SK-N-SH (cell line): ENCODE data around the gene FAM221B. TPM values are rescaled to one million over a fixed set of nuclear protein-coding genes. Genes with fewer than 3 reads are reported as not detected.

ENCODE experiments used
- CTCF ChIA-PET: fragments of 300-600, 350-600 bp; formaldehyde crosslinking; extraction: SDS; loops from one replicate; lab custom pipeline; 2021; lab: Yijun Ruan, JAX
- POLR2A ChIA-PET: fragments of 350-600 bp; sonication (Branson Sonifier 250); formaldehyde crosslinking; extraction: SDS; loops from one replicate; lab custom pipeline; 2020; ENCODE audit warnings: antibody characterized with exemption, inconsistent platforms; lab: Yijun Ruan, JAX
- DNase-seq: peaks from one replicate; pipeline ENCODE4 v3.0.0; 2012
- H2AFZ ChIP-seq: fragments of 200-600 bp; sonication (generic); 2 replicates; pipeline ENCODE4 v1.8.1; 2016; ENCODE audit warnings: antibody characterized with exemption, mild to moderate bottlenecking, low read depth
- H3F3A ChIP-seq: fragments of 200-600 bp; sonication (generic); replicated peaks from 2 replicates; pipeline ENCODE3; 2016; ENCODE audit warnings: antibody characterized with exemption, mild to moderate bottlenecking; ENCODE audit not compliant: insufficient read depth
- H3K27ac ChIP-seq, 2 experiments: fragments of 200-500 bp in 1 of 2; fragments of 200-600 bp in 1 of 2; sonication (Bioruptor generic) in 1 of 2; sonication (generic), shearing (Covaris generic) in 1 of 2; 2 replicates each; pipeline versions ENCODE4 v1.5.1 to v1.6.1; 2014 to 2016; ENCODE audit warnings: low read depth in 2 of 2, inconsistent platforms in 1 of 2, low read length in 1 of 2, mild to moderate bottlenecking in 1 of 2, mixed read lengths in 1 of 2
- H3K27me3 ChIP-seq: fragments of 200-600 bp; sonication (generic), shearing (Covaris generic); 2 replicates; pipeline ENCODE4 v1.6.1; 2016; ENCODE audit warnings: mixed run types; ENCODE audit not compliant: insufficient read depth
- H3K36me3 ChIP-seq, 2 experiments: fragments of 200-500 bp in 1 of 2; fragments of 200-600 bp in 1 of 2; sonication (Bioruptor generic) in 1 of 2; sonication (generic) in 1 of 2; replicated peaks in 1 of 2; 2 replicates each; pipeline versions ENCODE3 to v1.5.1; 2014 to 2016; ENCODE audit warnings: low read length in 1 of 2, mild to moderate bottlenecking in 1 of 2; ENCODE audit not compliant: insufficient read depth in 2 of 2, control insufficient read depth in 1 of 2
- H3K4me1 ChIP-seq, 2 experiments: fragments of 200-500 bp in 1 of 2; fragments of 200-600 bp in 1 of 2; sonication (Bioruptor generic) in 1 of 2; sonication (generic), shearing (Covaris generic) in 1 of 2; 2 replicates each; pipeline versions ENCODE4 v1.5.1 to v1.6.1; 2014 to 2016; ENCODE audit warnings: low read depth in 1 of 2, low read length in 1 of 2, mixed run types in 1 of 2; ENCODE audit not compliant: insufficient read depth in 2 of 2, control insufficient read depth in 1 of 2
- H3K4me2 ChIP-seq: fragments of 200-600 bp; sonication (generic), shearing (Covaris generic); 2 replicates; pipeline ENCODE4 v1.6.1; 2017; ENCODE audit warnings: mixed run types
- H3K4me3 ChIP-seq, 2 experiments: fragments of 200-500 bp in 1 of 2; fragments of 200-600 bp in 1 of 2; sonication (Bioruptor generic) in 1 of 2; sonication (generic), shearing (Covaris generic) in 1 of 2; 2 replicates each; pipeline versions ENCODE4 v1.5.1 to v1.8.1; 2014 to 2016; ENCODE audit warnings: low read depth in 2 of 2, inconsistent platforms in 1 of 2, low read length in 1 of 2, mild to moderate bottlenecking in 1 of 2, mixed read lengths in 1 of 2, moderate library complexity in 1 of 2
- H3K79me2 ChIP-seq: fragments of 200-600 bp; sonication (generic); 2 replicates; pipeline ENCODE4 v1.8.1; 2017; ENCODE audit warnings: mild to moderate bottlenecking; ENCODE audit not compliant: insufficient read depth
- H3K9ac ChIP-seq: fragments of 200-600 bp; sonication (generic); 2 replicates; pipeline ENCODE4 v1.6.1; 2017; ENCODE audit warnings: mixed run types
- H3K9me2 ChIP-seq: fragments of 200-600 bp; sonication (generic); 2 replicates; pipeline ENCODE4 v1.6.1; 2017; ENCODE audit warnings: mixed run types
- H3K9me3 ChIP-seq: fragments of 200-600 bp; sonication (generic); 2 replicates; pipeline ENCODE4 v1.6.1; 2017; ENCODE audit warnings: mixed run types, mild to moderate bottlenecking, moderate library complexity
- H4K20me1 ChIP-seq: fragments of 200-600 bp; sonication (generic); 2 replicates; pipeline ENCODE4 v1.6.1; 2017; ENCODE audit warnings: mild to moderate bottlenecking, mixed run types; ENCODE audit not compliant: insufficient read depth
- CHD2 ChIP-seq: fragments of 150-350 bp; IDR thresholded peaks from 2 replicates; pipeline ENCODE4 v1.6.1; 2018; ENCODE audit warnings: low read length; ENCODE audit not compliant: partially characterized antibody
- EZH2phosphoT487 ChIP-seq: fragments of 200-600 bp; sonication (generic); IDR thresholded peaks from 2 replicates; pipeline ENCODE4 v1.6.1; 2017; ENCODE audit warnings: low read depth, mixed run types, mild to moderate bottlenecking, antibody characterized with exemption, moderate library complexity, borderline replicate concordance
- GABPA ChIP-seq: IDR thresholded peaks from 2 replicates; pipeline ENCODE4 v1.4.0; 2012; ENCODE audit warnings: low read depth, mild to moderate bottlenecking
- GATA2 ChIP-seq: sonication (generic); formaldehyde crosslinking; IDR thresholded peaks from 2 replicates; pipeline ENCODE4 v1.5.0; 2020; ENCODE audit warnings: mild to moderate bottlenecking, missing genetic modification reagents
- JUND ChIP-seq: IDR thresholded peaks from 2 replicates; pipeline ENCODE4 v1.4.0; 2012
- MEF2A ChIP-seq: IDR thresholded peaks from 2 replicates; pipeline ENCODE4 v1.4.0; 2012; ENCODE audit warnings: low read depth, borderline replicate concordance
- NFIC ChIP-seq: IDR thresholded peaks from 2 replicates; pipeline ENCODE4 v1.4.0; 2012; ENCODE audit warnings: borderline replicate concordance
- SIN3A ChIP-seq: IDR thresholded peaks from 2 replicates; pipeline ENCODE4 v1.6.1; 2012; ENCODE audit warnings: low read depth, mild to moderate bottlenecking, low read length, moderate library complexity, borderline replicate concordance
- TCF12 ChIP-seq: IDR thresholded peaks from 2 replicates; pipeline ENCODE4 v1.4.0; 2012
- TEAD4 ChIP-seq: IDR thresholded peaks from 2 replicates; pipeline ENCODE4 v1.4.0; 2012; ENCODE audit warnings: mild to moderate bottlenecking, borderline replicate concordance; ENCODE audit not compliant: insufficient read depth
- WGBS: methylation state at CpG from one replicate; pipeline ENCODE4 v1.1.6; 2017; ENCODE audit warnings: low lambda C conversion rate; 5-methylcytosine and 5-hydroxymethylcytosine counted together
- polyA plus RNA-seq, 3 experiments: library from polyadenylated mRNA; depleted of rRNA; stranded (reverse); fragments of >200 nt; gene quantifications; 2 replicates each; pipeline ENCODE4 v1.2.3, GENCODE V29; 2012
- TF ChIP-seq, protein P1 (sequence below): IDR thresholded peaks from 2 replicates; pipeline ENCODE4 v1.4.0; 2012; ENCODE audit warnings: low read depth
- TF ChIP-seq, protein P2 (sequence below): fragments of 150-350 bp; IDR thresholded peaks from 2 replicates; pipeline ENCODE4 v1.6.1; 2016; ENCODE audit warnings: mild to moderate bottlenecking, low read depth, low read length

FAM221B gene
- polyA plus RNA-seq, 1 of the 3 experiments (the other 2 are of a cell fraction) = not detected

DNA sequence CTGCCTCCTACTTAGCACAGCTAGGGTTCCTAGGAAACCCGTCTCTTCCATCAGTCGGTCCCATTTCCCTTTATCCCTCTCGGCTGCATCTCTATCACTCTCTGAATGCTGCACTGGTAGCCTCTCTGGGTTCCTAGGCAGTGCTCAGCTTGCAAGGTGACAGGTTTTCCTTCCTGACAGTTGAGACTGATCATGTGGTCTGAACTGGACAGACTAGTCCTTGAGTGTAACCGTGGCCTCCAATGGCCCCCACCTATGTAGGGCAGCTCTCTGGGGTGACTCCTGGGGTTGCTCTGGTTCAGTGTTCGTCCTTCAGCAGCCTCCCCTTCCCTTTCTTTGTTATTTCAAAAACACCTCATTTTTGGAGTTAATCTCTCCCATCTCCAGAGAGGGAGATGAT, 4.3 kb upstream of the FAM221B start:
- DNase-seq = no peak
- Histone ChIP-seq H3K4me2 (no peak overlapping the region), H3F3A (peaks cover 1% of the 10 kb centered on the region), H2AFZ (no peak overlapping the region), H3K9me3 (no peaks in the 10 kb centered on the region), H3K4me1 (peaks cover 5 to 22% of the 10 kb centered on the region in 2 experiments; a peak in 1 of 4 replicates), H3K27me3 (no peaks in the 10 kb centered on the region), H3K4me3 (no peak overlapping the region), H3K9me2 (no peaks in the 10 kb centered on the region), H4K20me1 (no peaks in the 10 kb centered on the region), H3K27ac (no peak overlapping the region), H3K9ac (no peak overlapping the region), H3K79me2 (no peaks in the 10 kb centered on the region), H3K36me3 (no peaks in the 10 kb centered on the region)
- WGBS = 91% methylated on average over 5 of the region's 5 CpGs
- TF ChIP-seq, protein P1, sequence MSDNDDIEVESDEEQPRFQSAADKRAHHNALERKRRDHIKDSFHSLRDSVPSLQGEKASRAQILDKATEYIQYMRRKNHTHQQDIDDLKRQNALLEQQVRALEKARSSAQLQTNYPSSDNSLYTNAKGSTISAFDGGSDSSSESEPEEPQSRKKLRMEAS = no peak
- TF ChIP-seq TCF12 (no peak), GABPA (no peak), GATA2 (no peak), CHD2 (no peak), NFIC (no peak)
- POLR2A ChIA-PET = no interaction called here
- CTCF ChIA-PET = interaction anchor here (0.8 to 4.4 kb wide), 4 partner anchors 42 to 97 kb away, joined by 3 to 20 read pairs (median 8); no protein-coding TSS in a partner anchor

DNA sequence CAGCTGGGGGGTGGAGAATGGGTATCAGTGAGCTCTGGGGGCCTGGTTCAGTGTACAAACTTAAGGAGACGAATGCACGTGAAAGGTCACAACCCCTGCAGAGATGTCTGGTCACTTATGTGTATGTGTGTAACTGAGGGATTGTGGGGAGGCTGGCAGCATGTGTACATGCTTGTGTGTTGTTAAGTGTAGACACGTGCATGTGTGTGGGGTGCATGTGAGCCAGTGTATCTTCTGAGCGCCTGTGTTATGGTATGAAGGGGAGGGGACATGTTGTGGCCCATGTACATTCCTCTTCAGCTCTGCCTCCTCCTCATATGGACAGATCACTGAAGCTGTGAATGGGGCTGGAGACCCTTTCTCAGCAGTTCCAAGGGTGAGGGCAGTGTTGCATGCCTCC, 2.5 kb upstream of the FAM221B start:
- Histone ChIP-seq H3K4me1 (peaks cover 7 to 25% of the 10 kb centered on the region in 2 experiments; a peak in 1 of 4 replicates), H3K9me3 (no peaks in the 10 kb centered on the region), H3K4me3 (no peak overlapping the region), H2AFZ (no peak overlapping the region), H3K27ac (no peak overlapping the region), H3K4me2 (no peak overlapping the region), H3K9me2 (no peaks in the 10 kb centered on the region), H3K9ac (no peak overlapping the region), H3K27me3 (no peaks in the 10 kb centered on the region), H3F3A (peaks cover 4% of the 10 kb centered on the region), H3K36me3 (no peaks in the 10 kb centered on the region), H3K79me2 (no peaks in the 10 kb centered on the region), H4K20me1 (no peaks in the 10 kb centered on the region)
- CTCF ChIA-PET = interaction anchor here (1.0 to 4.4 kb wide), 2 partner anchors 41 to 51 kb away, joined by 4 to 20 read pairs; no protein-coding TSS in a partner anchor
- DNase-seq = no peak
- POLR2A ChIA-PET = no interaction called here
- WGBS = 87% methylated on average over 4 of the region's 4 CpGs
- TF ChIP-seq MEF2A = no peak
- no peak for TF ChIP-seq EZH2phosphoT487
- TF ChIP-seq, protein P2, sequence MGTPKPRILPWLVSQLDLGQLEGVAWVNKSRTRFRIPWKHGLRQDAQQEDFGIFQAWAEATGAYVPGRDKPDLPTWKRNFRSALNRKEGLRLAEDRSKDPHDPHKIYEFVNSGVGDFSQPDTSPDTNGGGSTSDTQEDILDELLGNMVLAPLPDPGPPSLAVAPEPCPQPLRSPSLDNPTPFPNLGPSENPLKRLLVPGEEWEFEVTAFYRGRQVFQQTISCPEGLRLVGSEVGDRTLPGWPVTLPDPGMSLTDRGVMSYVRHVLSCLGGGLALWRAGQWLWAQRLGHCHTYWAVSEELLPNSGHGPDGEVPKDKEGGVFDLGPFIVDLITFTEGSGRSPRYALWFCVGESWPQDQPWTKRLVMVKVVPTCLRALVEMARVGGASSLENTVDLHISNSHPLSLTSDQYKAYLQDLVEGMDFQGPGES = no peak
- no peak for TF ChIP-seq NFIC
- no peak for TF ChIP-seq SIN3A

DNA sequence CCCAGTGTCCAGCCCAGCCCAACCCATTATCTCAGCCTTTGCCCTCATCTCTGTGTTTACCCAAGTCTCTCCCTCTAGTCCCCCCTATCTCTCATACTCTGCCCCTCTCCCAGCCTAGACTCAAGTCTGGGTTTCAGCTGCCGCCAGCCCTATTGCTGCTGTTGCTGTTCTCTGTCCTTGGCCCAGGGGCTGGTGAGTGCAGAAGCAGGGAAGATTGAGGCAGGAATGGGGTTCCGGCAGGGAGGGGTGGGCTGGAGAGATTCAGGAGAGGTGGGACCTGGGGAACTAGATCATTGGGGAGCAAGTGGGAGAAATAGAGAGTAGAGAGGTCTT, 1.2 kb upstream of the FAM221B start:
- peaks cover 4% of the 10 kb centered on the region for H3F3A ChIP-seq
- WGBS = 72% methylated on average over 2 of the region's 2 CpGs
- H3K4me1 ChIP-seq = peaks cover 7 to 25% of the 10 kb centered on the region in 2 experiments; a peak in 1 of 4 replicates
- TF ChIP-seq, protein P2 = no peak
- TF ChIP-seq TEAD4 (no peak), MEF2A (no peak), JUND (no peak)
- peak overlapping the region; percentile 56 to 80 for H3K4me3 ChIP-seq
- no peaks in the 10 kb centered on the region for H4K20me1 ChIP-seq
- CTCF ChIA-PET = interaction anchor here (4.4 kb wide), 1 partner anchor 39 kb away, joined by 20 read pairs; no protein-coding TSS in a partner anchor
- H3K27ac ChIP-seq = peak overlapping the region in 1 of 2 experiments; percentile 46; a peak in 3 of 4 replicates
- H3K4me2 ChIP-seq = peak overlapping the region; percentile 96
- peak overlapping the region; percentile 74; the same call in 1 of the 2 replicates for H2AFZ ChIP-seq
- no peak for DNase-seq
- no peaks in the 10 kb centered on the region for H3K36me3 ChIP-seq
- no peaks in the 10 kb centered on the region for H3K27me3 ChIP-seq
- POLR2A ChIA-PET = no interaction called here
- H3K9ac ChIP-seq = peak overlapping the region; percentile 73
- no peaks in the 10 kb centered on the region for H3K79me2 ChIP-seq
- no peaks in the 10 kb centered on the region for H3K9me3 ChIP-seq
- no peaks in the 10 kb centered on the region for H3K9me2 ChIP-seq
